Measurements from ENCODE around the gene SLC22A23.

SLC22A23 gene

GRCh38 chr6:3331971-3332370 is 124.9 kb downstream of the SLC22A23 start:
- DNase-seq (ENCODE audit: low read depth), result no peak

GRCh38 chr6:3331494-3331893 is 125.4 kb downstream of the SLC22A23 start:
- DNase-seq (ENCODE audit: low read depth), result no peak

GRCh38 chr6:3330199-3330598 is 126.7 kb downstream of the SLC22A23 start:
- no peak for DNase-seq (ENCODE audit: low read depth)

GRCh38 chr6:3329393-3330051 is 127.3 kb downstream of the SLC22A23 start:
- DNase-seq (ENCODE audit: low read depth), result no peak

GRCh38 chr6:3328796-3329195 is 128.1 kb downstream of the SLC22A23 start:
- no peak for DNase-seq (ENCODE audit: low read depth)

GRCh38 chr6:3328145-3328544 is 128.7 kb downstream of the SLC22A23 start:
- no peak for DNase-seq (ENCODE audit: low read depth)

GRCh38 chr6:3327403-3327802 is 129.4 kb downstream of the SLC22A23 start:
- no peak for DNase-seq (ENCODE audit: low read depth)

- DNase-seq (ENCODE audit: low read depth), result no peak
These were observed 129.9 kb downstream of the SLC22A23 start for GRCh38 chr6:3326981-3327380.

GRCh38 chr6:3326184-3326971 is 130.5 kb downstream of the SLC22A23 start:
- no peak for DNase-seq (ENCODE audit: low read depth)

- no peak for DNase-seq (ENCODE audit: low read depth)
These were observed 131.6 kb downstream of the SLC22A23 start for GRCh38 chr6:3325210-3325609.

- no peak for DNase-seq (ENCODE audit: low read depth)
These were observed 132.4 kb downstream of the SLC22A23 start for GRCh38 chr6:3324262-3324942.

GRCh38 chr6:3323696-3324261 is 133.1 kb downstream of the SLC22A23 start:
- no peak for DNase-seq (ENCODE audit: low read depth)

GRCh38 chr6:3323148-3323547 is 133.7 kb downstream of the SLC22A23 start:
- no peak for DNase-seq (ENCODE audit: low read depth)

- no peak for DNase-seq (ENCODE audit: low read depth)
These were observed 134.4 kb downstream of the SLC22A23 start for GRCh38 chr6:3322366-3322890.

GRCh38 chr6:3321875-3322274 is 135.0 kb downstream of the SLC22A23 start:
- DNase-seq (ENCODE audit: low read depth), result no peak

- DNase-seq (ENCODE audit: low read depth), result no peak
These were observed 135.8 kb downstream of the SLC22A23 start for GRCh38 chr6:3321042-3321441.

- DNase-seq (ENCODE audit: low read depth), result no peak
These were observed 136.5 kb downstream of the SLC22A23 start for GRCh38 chr6:3320238-3320811.

- DNase-seq (ENCODE audit: low read depth), result no peak
These were observed 137.1 kb downstream of the SLC22A23 start for GRCh38 chr6:3319610-3320200.

- no peak for DNase-seq (ENCODE audit: low read depth)
These were observed 137.9 kb downstream of the SLC22A23 start for GRCh38 chr6:3318821-3319540.

- DNase-seq (ENCODE audit: low read depth), result peak; percentile 21
These were observed 138.6 kb downstream of the SLC22A23 start for GRCh38 chr6:3318226-3318625.

GRCh38 chr6:3317741-3318211 is 139.1 kb downstream of the SLC22A23 start:
- DNase-seq (ENCODE audit: low read depth), result no peak
